ENCODE results near the gene BZW2.

- TF ChIP-seq MAFK (conservative IDR thresholded peaks at IDR 0.05 in 1 of 2, IDR thresholded peaks at IDR 0.05 in 1 of 2; ENCODE audit: low read length in 2 of 2) = no peak
- no peak for TF ChIP-seq NFE2 (CRISPR knock-in tag; IDR thresholded peaks at IDR 0.05)
These were observed 39.0 kb downstream of the BZW2 start for GRCh38 chr7:16684935-16685334.
